Fibroblast of the aortic adventitia (primary cell): Measurements from ENCODE around the gene ACTG1. TPM values are rescaled to one million over a fixed set of nuclear protein-coding genes. Genes with fewer than 3 reads are reported as not detected.
A peak's percentile ranks its signal among the peaks of the same experiment; 100 is the strongest.

Experiments
- DNase-seq: peaks from one replicate; pipeline ENCODE4 v3.0.0-alpha.2; 2010; ENCODE audit warnings: low read depth
- H3K4me3 ChIP-seq: 2 replicates; pipeline ENCODE4 v1.5.1; 2011; ENCODE audit warnings: low read depth, mild to moderate bottlenecking, control low read depth, low read length, moderate library complexity
- CTCF ChIP-seq: IDR thresholded peaks from 2 replicates; pipeline ENCODE4 v1.5.1; 2011; ENCODE audit warnings: mild to moderate bottlenecking, low read length, control low read depth, inconsistent platforms; ENCODE audit not compliant: insufficient read depth
- total RNA-seq: library from RNA; depleted of rRNA; stranded (reverse); fragments of >200 nt; gene quantifications from 2 replicates; pipeline ENCODE4 v1.2.3, GENCODE V29; 2012; ENCODE audit warnings: low replicate concordance

The ACTG1 gene
- total RNA-seq, 1 donor, result 6,650 TPM

GRCh38 chr17:81479175-81480071 is 33.2 kb downstream of the ACTG1 start:
- DNase-seq, result peak; percentile 16
- no peak overlapping the region for H3K4me3 ChIP-seq
- TF ChIP-seq CTCF, result no peak

- H3K4me3 ChIP-seq, result no peak overlapping the region
- no peak for DNase-seq
- no peak for TF ChIP-seq CTCF
These were observed 34.5 kb downstream of the ACTG1 start for GRCh38 chr17:81478119-81478518.

GRCh38 chr17:81477173-81477572 is 35.4 kb downstream of the ACTG1 start:
- no peak overlapping the region for H3K4me3 ChIP-seq
- DNase-seq, result no peak
- TF ChIP-seq CTCF, result no peak

GRCh38 chr17:81476635-81477034 is 36.0 kb downstream of the ACTG1 start:
- no peak for TF ChIP-seq CTCF
- no peak for DNase-seq
- H3K4me3 ChIP-seq, result no peak overlapping the region

- no peak for TF ChIP-seq CTCF
- DNase-seq, result no peak
- no peak overlapping the region for H3K4me3 ChIP-seq
These were observed 36.5 kb downstream of the ACTG1 start for GRCh38 chr17:81476097-81476496.

- H3K4me3 ChIP-seq, result no peak overlapping the region
- no peak for TF ChIP-seq CTCF
These were observed 37.6 kb downstream of the ACTG1 start for GRCh38 chr17:81474958-81475357.

GRCh38 chr17:81473019-81473418 is 39.6 kb downstream of the ACTG1 start:
- H3K4me3 ChIP-seq, result no peak overlapping the region
- TF ChIP-seq CTCF, result no peak
- DNase-seq, result no peak

More at GRCh38 chr17:81474958-81475357, 37.6 kb downstream of the ACTG1 start:
- DNase-seq, result no peak
